H1 (cell line): ENCODE data around the gene ZNF488. TPM values are rescaled to one million over a fixed set of nuclear protein-coding genes. Genes with fewer than 3 reads are reported as not detected.

Experiments
- CTCF ChIA-PET: fragments of 300-600 bp; sonication (Branson Sonifier 250); formaldehyde crosslinking; loops from one replicate; lab custom pipeline; 2021; ENCODE audit not compliant: partially characterized antibody; lab: Charles Lee
- POLR2A ChIA-PET: fragments of 300-600 bp; sonication (Branson Sonifier 250); formaldehyde crosslinking; loops from one replicate; lab custom pipeline; 2021; ENCODE audit warnings: inconsistent platforms; ENCODE audit not compliant: partially characterized antibody; lab: Charles Lee
- DNase-seq, 2 experiments: peaks; one replicate each; pipeline versions ENCODE4 v3.0.0 to v3.0.0-alpha.2; 2010 to 2022; ENCODE audit warnings: low spot score in 2 of 2, low read depth in 1 of 2, mixed read lengths in 1 of 2
- FAIRE-seq: peaks from 2 replicates; lab custom pipeline; 2011; peaks lifted over from hg19 to GRCh38; lab: Jason Lieb, UNC
- H2AFZ ChIP-seq: 2 replicates; pipeline ENCODE4 v1.8.1; 2012; ENCODE audit warnings: low read length, inconsistent platforms
- H2AK5ac ChIP-seq: 2 replicates; pipeline ENCODE4 v1.6.1; 2013; ENCODE audit warnings: low read depth, low read length
- H2BK120ac ChIP-seq: replicated peaks from 2 replicates; pipeline ENCODE3; 2013; ENCODE audit warnings: low read depth, low read length, inconsistent platforms
- H2BK12ac ChIP-seq: 2 replicates; pipeline ENCODE4 v1.6.1; 2013; ENCODE audit warnings: low read depth, low read length
- H2BK15ac ChIP-seq: 2 replicates; pipeline ENCODE4 v1.6.1; 2013; ENCODE audit warnings: low read length
- H2BK20ac ChIP-seq: 2 replicates; pipeline ENCODE4 v1.6.1; 2013; ENCODE audit warnings: low read length
- H2BK5ac ChIP-seq: 2 replicates; pipeline ENCODE4 v1.6.1; 2013; ENCODE audit warnings: low read depth, low read length
- H3K14ac ChIP-seq: 2 replicates; pipeline ENCODE4 v1.6.1; 2013; ENCODE audit warnings: inconsistent platforms; ENCODE audit not compliant: insufficient read length
- H3K18ac ChIP-seq: 2 replicates; pipeline ENCODE4 v1.6.1; 2013; ENCODE audit warnings: low read length; ENCODE audit errors: extremely low read depth
- H3K23ac ChIP-seq: 2 replicates; pipeline ENCODE4 v1.6.1; 2013; ENCODE audit warnings: inconsistent platforms; ENCODE audit not compliant: insufficient read length
- H3K23me2 ChIP-seq: 2 replicates; pipeline ENCODE4 v1.6.1; 2013; ENCODE audit warnings: low read depth, low read length
- H3K27ac ChIP-seq: 2 replicates; pipeline ENCODE4 v1.6.1; 2011; ENCODE audit warnings: low read depth, low read length, inconsistent platforms
- H3K27me3 ChIP-seq, 4 experiments: replicated peaks in 1 of 4; 1 replicate in 1 of 4; 2 replicates in 3 of 4; pipeline versions ENCODE4 v1.6.1 to v1.8.1; 2011 to 2013; ENCODE audit warnings: low read length in 3 of 4, mild to moderate bottlenecking in 3 of 4, inconsistent platforms in 2 of 4, mixed read lengths in 2 of 4, moderate library complexity in 1 of 4; ENCODE audit not compliant: control insufficient read depth in 3 of 4, insufficient read depth in 3 of 4; ENCODE audit errors: extremely low read depth in 1 of 4
- H3K36me3 ChIP-seq, 4 experiments: 2 replicates each; pipeline versions ENCODE4 v1.6.1 to v1.8.1; 2011 to 2013; ENCODE audit warnings: mild to moderate bottlenecking in 4 of 4, low read length in 3 of 4, moderate library complexity in 2 of 4, control low read depth in 1 of 4, inconsistent platforms in 1 of 4; ENCODE audit not compliant: insufficient read depth in 4 of 4, control insufficient read depth in 2 of 4
- H3K4ac ChIP-seq: replicated peaks from 2 replicates; pipeline ENCODE3; 2013; ENCODE audit warnings: low read length, low read depth, mixed read lengths, inconsistent platforms; ENCODE audit not compliant: insufficient read length
- H3K4me1 ChIP-seq, 4 experiments: replicated peaks in 1 of 4; 1 replicate in 1 of 4; 2 replicates in 3 of 4; pipeline versions ENCODE4 v1.6.1 to v1.8.1; 2011 to 2013; ENCODE audit warnings: low read length in 3 of 4, inconsistent platforms in 2 of 4, mixed read lengths in 1 of 4; ENCODE audit not compliant: insufficient read depth in 4 of 4, control insufficient read depth in 3 of 4
- H3K4me2 ChIP-seq, 2 experiments: 2 replicates each; pipeline versions ENCODE4 v1.6.1 to v1.8.1; 2011 to 2013; ENCODE audit warnings: low read depth in 2 of 2, low read length in 2 of 2, control low read depth in 1 of 2, inconsistent platforms in 1 of 2, mild to moderate bottlenecking in 1 of 2; ENCODE audit not compliant: insufficient read depth in 1 of 2
- H3K4me3 ChIP-seq, 4 experiments: fragments of 200-600, 300-600 bp in 1 of 4; sonication (generic), shearing (Covaris generic), sonication (Bioruptor Twin) in 1 of 4; 2 replicates each; pipeline versions ENCODE4 v1.5.1 to v1.8.1; 2011 to 2016; ENCODE audit warnings: low read length in 4 of 4, low read depth in 3 of 4, control low read depth in 2 of 4, inconsistent platforms in 2 of 4, mild to moderate bottlenecking in 2 of 4, mixed read lengths in 1 of 4, moderate library complexity in 1 of 4; ENCODE audit not compliant: insufficient read depth in 2 of 4; ENCODE audit errors: extremely low read depth in 1 of 4
- H3K56ac ChIP-seq: replicated peaks from 2 replicates; pipeline ENCODE3; 2013; ENCODE audit warnings: low read depth, mild to moderate bottlenecking, mixed read lengths, low read length, inconsistent platforms; ENCODE audit not compliant: insufficient read length
- H3K79me1 ChIP-seq: 2 replicates; pipeline ENCODE4 v1.6.1; 2013; ENCODE audit warnings: low read depth, low read length, control low read depth
- H3K79me2 ChIP-seq, 2 experiments: 2 replicates each; pipeline versions ENCODE4 v1.6.1 to v1.8.1; 2012 to 2013; ENCODE audit warnings: low read length in 2 of 2, mild to moderate bottlenecking in 2 of 2, inconsistent platforms in 1 of 2; ENCODE audit not compliant: insufficient read depth in 2 of 2, control insufficient read depth in 1 of 2
- H3K9ac ChIP-seq, 4 experiments: replicated peaks in 1 of 4; 1 replicate in 1 of 4; 2 replicates in 3 of 4; pipeline versions ENCODE4 v1.6.1 to v1.8.1; 2011 to 2013; ENCODE audit warnings: low read depth in 3 of 4, low read length in 3 of 4, control low read depth in 2 of 4, mild to moderate bottlenecking in 2 of 4, moderate library complexity in 2 of 4, inconsistent platforms in 1 of 4; ENCODE audit errors: extremely low read depth in 1 of 4
- H3K9me3 ChIP-seq, 2 experiments: 2 replicates each; pipeline versions ENCODE4 v1.6.1 to v1.8.1; 2012 to 2013; ENCODE audit warnings: mild to moderate bottlenecking in 2 of 2, moderate library complexity in 2 of 2, control low read depth in 1 of 2, inconsistent platforms in 1 of 2, low read depth in 1 of 2, low read length in 1 of 2, mixed read lengths in 1 of 2; ENCODE audit not compliant: insufficient read depth in 2 of 2
- H4K20me1 ChIP-seq, 2 experiments: replicated peaks in 1 of 2; 2 replicates each; pipeline versions ENCODE3 to v1.8.1; 2011 to 2013; ENCODE audit warnings: inconsistent platforms in 2 of 2, low read length in 2 of 2, mild to moderate bottlenecking in 1 of 2; ENCODE audit not compliant: insufficient read depth in 2 of 2, control insufficient read depth in 1 of 2
- H4K5ac ChIP-seq: 2 replicates; pipeline ENCODE4 v1.6.1; 2013; ENCODE audit warnings: low read length, low read depth, mixed read lengths, inconsistent platforms; ENCODE audit not compliant: insufficient read length
- H4K8ac ChIP-seq: 2 replicates; pipeline ENCODE4 v1.8.0; 2013; ENCODE audit warnings: mild to moderate bottlenecking, moderate library complexity, low read length, inconsistent platforms; ENCODE audit not compliant: insufficient read depth; ENCODE audit errors: extremely low read depth
- H4K91ac ChIP-seq: replicated peaks from 2 replicates; pipeline ENCODE3; 2013; ENCODE audit warnings: low read length, mixed read lengths, inconsistent platforms; ENCODE audit not compliant: insufficient read length
- ASH2L ChIP-seq: fragments of 200-600, 300-600 bp; sonication (generic); IDR thresholded peaks from one replicate; pipeline ENCODE4 v1.7.1; 2017; ENCODE audit warnings: low read length
- BCL11A ChIP-seq, 2 experiments: IDR thresholded peaks; one replicate each; pipeline ENCODE4 v1.6.1; 2011; ENCODE audit warnings: low read depth in 2 of 2, low read length in 2 of 2, mild to moderate bottlenecking in 2 of 2
- CREB1 ChIP-seq: IDR thresholded peaks from 2 replicates; pipeline ENCODE4 v1.6.1; 2012; ENCODE audit warnings: inconsistent platforms
- E2F6 ChIP-seq: IDR thresholded peaks from 2 replicates; pipeline ENCODE4 v1.6.1; 2012; ENCODE audit warnings: inconsistent platforms
- EGR1 ChIP-seq: IDR thresholded peaks from 2 replicates; pipeline ENCODE4 v1.6.1; 2011; ENCODE audit warnings: low read depth, low read length, borderline replicate concordance
- JUN ChIP-seq: IDR thresholded peaks from 2 replicates; pipeline ENCODE4 v1.6.1; 2011; ENCODE audit warnings: low read depth, mild to moderate bottlenecking, improper control_type of control experiment, low read length
- KDM5A ChIP-seq: fragments of 200-600 bp; IDR thresholded peaks from 2 replicates; pipeline ENCODE4 v1.7.1; 2012; ENCODE audit warnings: mild to moderate bottlenecking, low read length, inconsistent platforms, mixed read lengths
- RFX5 ChIP-seq: IDR thresholded peaks from 2 replicates; pipeline ENCODE4 v1.6.1; 2011; ENCODE audit warnings: low read depth, low read length, improper control_type of control experiment, borderline replicate concordance
- RXRA ChIP-seq: IDR thresholded peaks from 2 replicates; pipeline ENCODE4 v1.6.1; 2011; ENCODE audit warnings: low read depth, mild to moderate bottlenecking, low read length, moderate library complexity; ENCODE audit not compliant: insufficient read depth
- SP1 ChIP-seq: IDR thresholded peaks from 2 replicates; pipeline ENCODE4 v1.6.1; 2011; ENCODE audit warnings: low read depth, low read length
- TBP ChIP-seq: IDR thresholded peaks from 2 replicates; pipeline ENCODE4 v1.6.1; 2011; ENCODE audit warnings: low read depth, low read length, improper control_type of control experiment
- ZNF274 ChIP-seq: IDR thresholded peaks from 2 replicates; pipeline ENCODE4 v1.7.0; 2012; ENCODE audit warnings: low read length, borderline replicate concordance; ENCODE audit errors: extremely low read depth
- WGBS, 2 experiments: shearing (Covaris generic) in 1 of 2; methylation state at CpG; one replicate each; pipeline versions ENCODE4 v1.1.6 to v1.1.7; 2013 to 2015; ENCODE audit warnings: low lambda C conversion rate in 2 of 2, mixed read lengths in 2 of 2, inconsistent platforms in 1 of 2, low coverage in 1 of 2, missing lambda C conversion rate in 1 of 2; ENCODE audit not compliant: insufficient replicate concordance in 2 of 2, insufficient coverage in 1 of 2, insufficient read length in 1 of 2; ENCODE audit errors: extremely low coverage in 1 of 2, missing lambda C conversion rate in 1 of 2; 5-methylcytosine and 5-hydroxymethylcytosine counted together
- polyA plus RNA-seq, 7 experiments: library from polyadenylated mRNA; depleted of rRNA in 3 of 7; stranded (reverse) in 5 of 7; unstranded in 2 of 7; fragments of >200 nt in 5 of 7; fragments of 200-250 nt in 2 of 7; gene quantifications; 1 replicate in 5 of 7; 2 replicates in 1 of 7; 4 replicates in 1 of 7; pipeline versions ENCODE4 v1.2.1 to v1.2.3, GENCODE V29; 2011 to 2013; ENCODE audit warnings: missing spikeins in 2 of 7, mixed read lengths in 2 of 7
- total RNA-seq: library from RNA; stranded (reverse); fragmentation: NEBNext Ultra II Directional; extraction: Animal tissue kit (Norgen Biotek cat#: 25700); gene quantifications from 2 replicates; pipeline ENCODE4 v1.2.1, GENCODE V29; 2021

Gene ZNF488
- total and polyA plus RNA-seq, 2 of the 8 experiments (the other 6 are each of a cell fraction or from before 2014, with no cell fraction given), result 7.9 to 11.4 TPM

- Histone ChIP-seq H2AFZ (0 out of 2 replicates have a peak overlapping the region, but pooled peaks have one; percentile 67), H2BK5ac (no peak overlapping the region), H3K9me3 (no peaks in the 10 kb centered on the region), H4K91ac (no peak overlapping the region), H3K56ac (no peak overlapping the region), H3K14ac (no peak overlapping the region), H2BK20ac (no peak overlapping the region), H3K9ac (0 out of 7 replicates have a peak overlapping the region, but pooled peaks of 1 of the 4 experiments have one; percentile 21), H4K20me1 (no peaks in the 10 kb centered on the region), H3K27ac (no peak overlapping the region), H3K23ac (no peak overlapping the region), H4K8ac (no peak overlapping the region), H3K4me2 (no peak overlapping the region), H2BK12ac (0 out of 2 replicates have a peak overlapping the region, but pooled peaks have one; percentile 23), H3K36me3 (no peaks in the 10 kb centered on the region), H2AK5ac (no peak overlapping the region), H3K27me3 (no peaks in the 10 kb centered on the region; a peak in 1 of 7 replicates), H3K79me2 (no peaks in the 10 kb centered on the region), H3K4me3 (no peak overlapping the region), H3K18ac (no peak overlapping the region), H4K5ac (no peak overlapping the region), H2BK15ac (no peak overlapping the region; the same call in 1 of the 2 replicates), H3K4me1 (peaks cover 0 to 10% (median 7%) of the 10 kb centered on the region in 4 experiments; a peak in 6 of 7 replicates), H2BK120ac (no peak overlapping the region), H3K23me2 (peaks cover 2% of the 10 kb centered on the region; the same call in 1 of the 2 replicates), H3K4ac (no peak overlapping the region), H3K79me1 (no peaks in the 10 kb centered on the region)
- DNase-seq (no peak), FAIRE-seq (no peak)
- 85% methylated on average over 7 of the region's 7 CpGs; no CpG with 5 or more reads in 1 of the 2 experiments for WGBS, 2 experiments
- ChIA-PET POLR2A (interaction anchor here (1.1 kb wide), 1 partner anchor 19 kb away, joined by 3 read pairs; no protein-coding TSS in a partner anchor), CTCF (interaction anchor here (1.0 kb wide), 1 partner anchor 60 kb away, joined by 3 read pairs; no protein-coding TSS in a partner anchor)
- TF ChIP-seq SP1 (no peak), ASH2L (no peak), KDM5A (no peak), RXRA (no peak), BCL11A (IDR thresholded peaks at IDR 0.05; ENCODE audit: low read depth in 2 of 2, low read length in 2 of 2) (no peak), CREB1 (no peak), EGR1 (no peak), RFX5 (no peak), E2F6 (no peak), ZNF274 (no peak), TBP (no peak), JUN (no peak)
These were observed 37.2 kb upstream of the ZNF488 start for GRCh38 chr10:47421057-47421952.
